Activated CD8-positive, alpha-beta memory T cell treated with anti-CD3 and anti-CD28 coated beads for 4 hours (primary cell): ENCODE results near the gene MYL10.
"Not testable (repeated sequence)": the region's sequence is repeated elsewhere in the genome, so short reads cannot be mapped to it uniquely, and the experiment has no call there.

Experiments used
- DNase-seq, 2 donors: peaks; one replicate each; pipeline ENCODE4 v3.0.0-alpha.2; 2020; ENCODE audit warnings: low read depth in 2 of 2

Gene MYL10

DNA sequence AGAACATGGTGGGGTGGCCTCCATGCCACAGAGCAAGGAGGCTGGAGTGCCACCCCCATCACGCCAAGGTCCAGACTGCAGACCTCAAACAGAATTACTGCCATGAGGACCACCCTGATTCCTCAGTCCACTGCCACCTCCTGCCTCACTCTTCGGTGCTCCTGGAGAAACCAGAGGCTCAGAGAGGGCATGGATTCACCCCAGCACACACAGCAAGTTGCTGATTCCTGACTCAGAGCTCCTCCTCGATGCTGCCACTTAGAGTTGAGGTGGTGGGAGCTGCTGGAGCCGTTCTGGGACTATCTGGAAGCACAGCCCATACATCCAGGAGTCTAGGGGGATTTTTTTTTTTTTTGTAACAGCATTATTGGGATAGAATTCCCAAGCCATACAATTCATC lies 22.0 kb upstream of the MYL10 start:
- no peak for DNase-seq

DNA sequence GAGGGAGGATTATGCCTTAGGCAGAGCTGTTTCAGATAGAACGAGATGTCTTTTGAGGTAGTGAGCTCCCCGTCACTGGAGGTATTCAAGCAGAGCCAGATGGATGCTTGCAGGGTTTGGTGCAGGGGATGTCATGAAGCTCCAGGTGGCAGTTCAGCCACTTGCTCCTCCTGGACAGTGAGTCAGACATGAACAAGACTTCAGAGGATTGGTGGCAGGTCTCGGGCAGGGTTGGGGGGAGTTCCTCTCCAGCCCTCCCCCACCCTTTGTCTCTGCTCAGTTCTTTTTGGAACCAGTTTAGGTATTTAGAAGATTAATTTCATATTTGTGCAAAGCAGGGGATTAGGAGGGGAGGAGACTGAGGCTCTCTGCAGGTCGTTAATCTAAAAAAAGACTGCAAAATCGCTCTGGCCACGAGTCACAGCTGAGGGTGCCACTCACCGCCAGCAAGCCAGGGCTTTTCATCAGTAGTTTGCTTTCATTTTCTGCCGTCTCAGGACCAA lies 21.5 kb upstream of the MYL10 start:
- DNase-seq: no peak

DNA sequence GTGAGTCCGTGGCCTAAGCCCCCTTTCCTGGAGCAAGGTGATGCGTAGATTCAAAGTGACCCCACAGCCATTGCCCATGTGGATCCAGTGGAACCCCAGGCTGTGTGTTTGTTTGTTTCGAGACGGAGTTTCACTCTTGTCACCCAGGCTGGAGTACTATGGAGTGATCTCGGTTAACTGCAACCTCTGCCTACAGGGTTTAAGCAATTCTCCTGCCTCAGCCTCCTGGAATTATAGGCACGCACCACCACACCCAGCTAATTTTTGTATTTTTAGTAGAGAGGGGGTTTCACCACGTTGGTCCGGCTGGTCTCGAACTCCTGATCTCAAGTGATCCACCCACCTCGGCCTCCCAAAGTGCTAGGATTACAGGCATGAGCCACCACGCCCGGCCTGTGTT lies 18.8 kb upstream of the MYL10 start:
- DNase-seq: not testable (repeated sequence)

DNA sequence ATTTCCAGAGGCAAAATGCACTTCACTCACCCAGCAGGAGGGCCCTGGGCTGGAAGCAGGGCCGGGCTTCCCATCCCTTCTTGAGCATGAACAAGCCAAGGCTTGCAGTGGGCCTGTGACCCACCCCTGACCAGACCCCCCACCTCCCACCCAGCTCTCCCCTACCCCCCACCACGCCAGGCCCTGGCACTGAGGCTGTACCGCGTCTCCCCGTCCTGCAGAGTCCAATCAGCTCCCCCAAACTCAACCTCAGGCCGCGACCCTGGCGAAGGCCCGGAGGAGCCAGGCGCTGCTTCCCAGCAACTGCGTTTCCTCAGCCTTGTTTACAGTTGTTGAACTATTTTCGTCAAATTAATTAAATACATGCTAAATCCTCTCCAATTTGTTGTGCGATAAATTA lies 16.9 kb upstream of the MYL10 start:
- DNase-seq: no peak

DNA sequence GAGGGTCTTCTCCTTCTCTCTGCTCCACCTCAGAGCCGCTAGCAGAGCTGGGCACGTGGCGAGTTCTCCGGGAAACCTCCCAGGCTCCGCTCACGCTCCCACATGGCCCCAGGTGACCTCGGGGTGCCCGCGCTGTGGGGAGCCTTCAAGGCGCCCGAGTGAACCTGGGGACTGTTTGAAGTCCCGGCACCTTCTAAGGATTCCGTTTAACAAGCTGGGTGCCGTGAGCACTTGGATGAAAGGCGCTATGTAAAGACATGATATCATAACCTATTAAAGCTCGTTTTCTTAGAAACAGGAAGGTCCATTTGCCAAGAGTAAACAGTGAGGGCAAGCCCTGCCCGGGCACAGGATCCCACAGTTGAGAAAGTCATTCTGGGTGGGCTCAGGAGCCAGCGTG lies 15.8 kb upstream of the MYL10 start:
- DNase-seq: no peak

DNA sequence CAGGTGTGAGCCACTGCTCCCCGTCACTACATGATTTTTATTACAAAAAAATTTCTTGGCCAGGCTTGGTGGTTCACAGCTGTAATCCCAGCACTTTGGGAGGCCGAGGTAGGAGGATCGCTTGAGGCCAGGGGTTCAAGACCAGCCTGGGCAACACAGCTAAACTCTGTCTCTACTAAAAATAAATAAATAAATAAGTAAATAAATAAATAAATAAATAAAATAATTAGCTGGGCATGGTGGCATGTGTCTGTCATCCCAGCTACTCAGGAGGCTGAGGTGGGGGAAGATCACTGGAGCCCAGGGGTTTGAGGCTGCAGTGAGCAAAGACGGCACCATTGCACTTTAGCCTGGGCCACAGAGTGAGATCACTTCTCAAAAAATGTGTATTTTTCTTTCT lies 10.0 kb upstream of the MYL10 start:
- not testable (repeated sequence) for DNase-seq

DNA sequence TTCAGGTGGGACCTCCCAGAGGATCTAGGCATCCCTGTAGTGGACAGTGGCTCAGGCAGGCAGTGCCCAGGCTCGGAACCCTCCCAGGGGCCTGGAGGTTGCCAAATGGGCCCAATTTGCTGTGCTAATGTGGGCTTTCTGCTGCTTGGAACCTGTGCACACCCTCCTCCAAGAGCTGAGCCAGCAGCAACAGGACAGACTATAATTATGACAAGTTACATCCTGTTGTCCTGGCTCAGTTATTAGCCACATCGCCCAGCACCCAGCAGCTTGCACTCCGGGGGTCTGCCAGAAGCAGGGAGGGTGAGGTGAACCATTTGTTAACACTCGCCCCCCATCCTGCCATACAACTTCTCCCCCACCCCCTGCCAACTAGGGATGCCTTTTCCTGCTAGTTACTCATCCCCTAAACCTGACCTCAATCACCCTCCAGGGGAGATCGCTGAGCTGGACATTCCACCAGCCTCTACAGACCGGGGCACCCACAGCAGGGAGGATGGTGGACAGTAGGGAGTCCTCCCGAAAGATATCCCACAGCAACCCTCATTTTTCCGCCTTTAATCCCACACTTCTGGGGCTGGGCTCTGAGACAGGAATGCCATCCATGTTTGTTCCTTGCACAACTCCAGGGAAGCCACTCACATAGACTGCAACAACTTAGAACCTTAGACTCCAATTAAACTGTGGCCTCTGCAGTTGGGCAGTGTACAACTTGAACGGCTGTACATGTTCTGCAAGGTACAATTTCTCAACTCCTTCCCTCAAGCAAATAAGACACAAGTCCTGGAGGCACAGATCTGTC lies 7.9 kb upstream of the MYL10 start:
- no peak for DNase-seq

DNA sequence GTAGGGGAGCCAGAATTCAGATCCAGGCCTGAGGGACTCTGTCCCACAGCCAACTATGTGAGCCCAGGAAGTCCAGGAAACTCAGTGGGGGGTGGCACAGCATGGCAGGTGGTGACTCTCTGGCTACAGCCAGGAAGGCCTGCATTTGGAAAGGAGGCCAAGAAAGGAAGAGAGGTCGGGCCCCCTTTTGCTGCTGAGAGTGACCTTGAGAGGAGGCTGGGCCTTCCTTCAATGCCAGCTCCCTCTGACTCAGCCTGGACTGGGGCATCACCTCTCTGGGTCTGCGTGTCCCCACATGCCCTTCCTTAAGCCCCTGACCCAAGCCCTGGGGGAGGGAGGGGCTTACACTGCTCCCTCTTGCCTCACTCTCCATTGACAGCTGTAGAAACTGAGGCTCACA lies 6.4 kb upstream of the MYL10 start:
- no peak for DNase-seq

DNA sequence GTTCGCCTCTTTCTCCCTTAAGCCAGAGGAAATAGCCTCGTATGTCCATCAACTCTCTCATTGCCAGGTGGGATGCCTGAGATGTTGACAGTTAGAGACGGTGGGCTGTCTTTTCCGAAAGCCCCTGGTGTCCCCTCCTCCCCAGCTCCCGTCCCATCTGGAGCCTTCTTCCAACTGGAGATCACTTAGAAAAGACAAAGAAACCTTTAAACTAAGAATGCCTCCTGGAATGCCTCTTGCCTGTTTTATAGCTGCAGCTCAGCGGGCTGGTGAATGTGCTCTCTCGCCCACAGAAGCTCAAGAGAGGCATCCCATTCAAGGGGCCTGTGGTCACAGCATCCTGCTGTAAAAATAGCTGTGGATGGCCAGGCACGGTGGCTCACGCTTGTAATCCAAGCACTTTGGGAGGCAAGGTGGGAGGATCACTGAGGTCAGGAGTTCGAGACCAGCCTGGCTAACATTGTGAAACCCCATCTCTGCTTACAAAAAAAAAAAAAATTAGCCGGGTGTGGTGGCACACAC lies 5.2 kb upstream of the MYL10 start:
- DNase-seq: no peak

DNA sequence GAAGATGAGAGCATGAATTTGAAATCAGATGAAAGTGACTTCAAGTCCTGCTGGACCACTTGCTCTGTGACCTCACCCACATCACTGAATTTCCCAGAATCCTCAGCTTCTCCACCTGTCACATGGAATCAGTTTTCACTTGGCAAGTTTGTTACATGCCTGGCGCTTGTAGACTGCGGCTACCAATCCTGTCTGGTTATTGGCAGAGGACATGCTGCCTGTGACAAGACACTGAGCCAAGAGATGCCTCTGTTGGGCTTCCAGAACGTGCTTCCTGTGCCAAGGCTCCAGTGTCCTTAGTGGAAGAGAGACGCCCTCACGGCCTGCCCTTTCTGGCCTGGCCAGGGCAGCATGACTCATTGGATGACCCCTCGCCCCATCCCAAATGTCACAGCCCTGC lies 4.4 kb upstream of the MYL10 start:
- no peak for DNase-seq

DNA sequence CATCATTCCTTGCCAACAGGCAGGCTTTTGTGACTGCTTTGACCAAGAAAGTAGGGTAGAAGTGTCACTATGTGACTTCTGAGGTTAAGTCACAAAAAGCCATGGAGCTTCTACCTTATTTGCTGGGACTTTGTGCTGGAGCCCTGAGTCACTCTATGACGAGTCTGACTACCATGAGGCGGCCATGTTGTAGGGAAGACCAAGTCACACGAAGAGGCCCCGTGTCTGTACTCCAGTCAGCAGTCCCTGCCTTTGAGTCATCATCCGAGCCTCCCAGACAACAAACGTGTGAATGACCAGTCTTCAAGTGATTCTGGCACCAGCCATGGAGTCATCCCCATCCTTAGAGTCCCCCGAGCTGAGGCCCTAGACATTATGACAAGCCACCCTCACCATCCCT lies 3.5 kb upstream of the MYL10 start:
- DNase-seq: no peak

DNA sequence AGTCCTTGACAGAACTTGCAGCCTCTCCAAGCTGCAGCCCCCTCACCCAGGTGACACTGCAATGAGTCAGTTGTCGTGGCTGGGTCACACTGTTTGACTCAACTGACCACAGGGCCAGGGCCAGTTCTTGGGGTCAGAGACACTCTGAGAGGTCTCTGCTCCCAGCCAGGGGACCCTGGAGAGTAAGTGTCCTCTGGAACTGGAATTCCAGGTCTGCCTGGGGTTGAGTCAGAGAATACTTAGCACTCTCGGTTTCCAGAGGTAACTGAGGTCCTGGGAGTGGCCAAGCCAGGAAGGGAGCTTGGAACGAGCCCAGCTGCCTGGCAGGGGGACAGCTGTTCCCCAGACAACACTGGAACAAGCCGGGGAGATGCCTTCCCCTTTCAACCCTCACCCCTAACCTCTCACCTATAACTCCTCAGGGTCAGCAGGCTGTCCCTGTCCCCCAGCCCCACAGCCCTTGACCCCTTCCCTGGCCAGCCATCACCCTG lies 2.2 kb upstream of the MYL10 start:
- DNase-seq: no peak

DNA sequence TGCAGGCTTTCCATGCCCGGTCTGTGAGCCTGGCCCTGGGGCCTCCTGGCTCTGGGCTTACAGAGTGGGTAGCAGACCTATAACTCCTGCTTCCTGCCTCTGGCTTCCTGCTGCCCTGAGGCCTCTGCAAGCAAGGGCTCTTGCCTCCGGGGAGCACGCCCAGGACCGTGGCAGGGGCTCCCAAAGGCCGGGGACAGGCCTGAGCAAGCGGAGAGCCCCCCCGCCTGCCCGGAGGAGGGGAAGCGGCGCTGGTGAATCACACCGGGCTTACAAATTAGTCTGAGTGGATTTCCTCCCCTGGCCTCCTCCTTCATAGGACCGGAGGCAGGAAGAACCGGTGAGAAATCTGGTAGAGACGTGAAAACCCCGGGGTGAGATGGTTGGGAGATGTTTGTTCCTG lies 1.5 kb upstream of the MYL10 start:
- no peak for DNase-seq

DNA sequence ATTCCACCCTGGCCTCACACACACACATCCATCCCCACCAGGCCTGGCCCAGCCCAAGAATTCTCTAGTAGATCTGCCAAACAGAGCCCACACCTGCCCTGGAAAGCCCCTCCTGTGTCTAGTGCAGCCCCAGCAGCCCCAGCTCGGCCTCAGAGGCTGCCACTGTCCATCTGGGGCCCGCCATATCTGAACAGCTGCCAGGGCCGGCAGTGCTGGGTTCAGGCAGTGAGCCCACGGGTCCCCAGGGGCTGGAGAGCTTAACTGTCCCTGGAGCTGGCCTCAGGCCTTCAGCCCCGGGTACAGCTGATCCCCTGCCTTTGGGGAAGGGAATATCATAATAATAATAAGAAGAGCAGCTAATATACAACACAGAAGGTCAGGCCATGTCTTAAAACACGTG lies 574 bp downstream of the MYL10 start:
- DNase-seq: no peak

DNA sequence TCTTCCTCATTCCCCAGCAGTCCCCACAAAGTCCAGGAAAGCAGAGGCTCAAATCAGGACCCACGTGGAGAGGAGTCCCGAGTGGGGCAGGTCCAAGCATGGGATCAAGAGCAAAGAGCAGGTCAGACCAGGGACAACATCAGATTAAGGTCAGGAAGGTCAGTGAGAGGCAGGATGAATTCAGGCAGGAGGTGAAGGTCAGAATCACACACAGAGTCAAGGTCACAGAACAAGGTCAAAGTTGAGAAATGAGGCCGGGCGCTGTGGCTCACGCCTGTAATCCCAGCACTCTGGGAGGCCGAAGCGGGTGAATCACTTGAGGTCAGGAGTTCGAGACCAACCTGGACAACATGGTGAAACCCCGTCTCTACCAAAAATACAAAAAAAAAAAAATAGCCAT lies 2.3 kb downstream of the MYL10 start:
- DNase-seq: no peak

DNA sequence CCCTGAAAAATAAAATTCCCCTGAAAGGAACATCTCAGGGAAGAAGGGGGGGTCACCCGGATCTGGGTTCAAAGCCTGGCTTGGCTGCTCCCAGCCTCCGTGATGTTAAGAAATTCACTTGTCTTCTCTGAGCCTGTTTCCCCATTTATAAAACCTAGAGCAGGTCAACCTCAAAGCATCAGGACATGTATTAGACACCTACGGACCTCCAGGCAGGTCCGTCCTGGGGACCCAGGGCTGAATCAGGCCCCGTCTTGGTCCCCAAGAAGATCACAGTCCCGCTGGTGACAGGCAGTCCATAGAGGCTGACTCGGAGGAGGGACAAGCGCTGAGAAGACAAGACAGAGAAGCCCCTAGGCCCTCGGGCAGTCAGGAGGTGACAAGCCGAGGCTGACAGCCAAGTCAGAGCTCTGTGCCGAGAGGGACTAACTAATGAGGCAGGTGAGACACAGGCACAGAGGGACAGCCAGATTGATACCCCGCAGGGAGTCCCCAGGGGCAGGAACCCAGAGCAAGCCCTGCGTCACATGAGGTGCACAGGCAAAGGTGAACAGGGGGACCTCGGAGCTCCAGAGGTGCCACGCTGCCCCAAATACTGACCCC lies 2.9 kb downstream of the MYL10 start:
- no peak for DNase-seq

DNA sequence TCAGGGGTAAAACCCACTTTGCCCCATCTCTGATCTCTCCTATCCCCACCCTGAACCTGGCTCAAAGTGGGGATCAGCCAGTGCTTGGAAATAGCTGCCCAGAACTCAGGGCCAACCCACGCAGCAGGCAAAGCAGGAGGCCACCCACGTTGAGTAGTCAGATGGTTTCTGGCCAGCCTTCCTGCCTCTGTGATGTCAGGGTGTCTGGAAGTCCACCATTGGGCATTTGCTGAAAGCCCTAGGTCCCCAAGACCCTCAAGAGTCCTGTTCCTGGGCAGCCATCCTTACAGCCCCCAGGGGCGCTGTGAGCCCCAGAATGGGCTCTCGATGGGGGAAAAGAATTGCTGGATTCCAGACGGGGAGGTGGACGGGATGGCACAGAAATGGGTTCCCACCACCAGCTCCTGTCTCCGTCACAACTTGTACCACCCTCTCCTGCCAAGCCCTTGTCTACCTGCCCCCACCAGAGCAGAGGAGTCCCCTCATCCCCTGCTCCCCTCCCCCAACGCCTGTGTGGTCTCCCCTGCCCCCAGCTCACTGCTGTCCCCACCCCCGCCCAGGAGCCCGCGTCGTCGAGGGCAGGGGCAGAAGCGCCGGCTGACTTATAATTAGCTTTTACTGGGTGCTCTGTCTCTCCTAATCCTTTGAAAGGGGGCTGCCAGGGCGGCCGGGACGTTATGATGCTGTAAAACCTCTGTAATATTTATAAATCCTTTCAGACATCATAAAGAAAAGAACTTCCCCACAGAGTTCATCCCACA lies 3.9 kb downstream of the MYL10 start:
- no peak for DNase-seq

DNA sequence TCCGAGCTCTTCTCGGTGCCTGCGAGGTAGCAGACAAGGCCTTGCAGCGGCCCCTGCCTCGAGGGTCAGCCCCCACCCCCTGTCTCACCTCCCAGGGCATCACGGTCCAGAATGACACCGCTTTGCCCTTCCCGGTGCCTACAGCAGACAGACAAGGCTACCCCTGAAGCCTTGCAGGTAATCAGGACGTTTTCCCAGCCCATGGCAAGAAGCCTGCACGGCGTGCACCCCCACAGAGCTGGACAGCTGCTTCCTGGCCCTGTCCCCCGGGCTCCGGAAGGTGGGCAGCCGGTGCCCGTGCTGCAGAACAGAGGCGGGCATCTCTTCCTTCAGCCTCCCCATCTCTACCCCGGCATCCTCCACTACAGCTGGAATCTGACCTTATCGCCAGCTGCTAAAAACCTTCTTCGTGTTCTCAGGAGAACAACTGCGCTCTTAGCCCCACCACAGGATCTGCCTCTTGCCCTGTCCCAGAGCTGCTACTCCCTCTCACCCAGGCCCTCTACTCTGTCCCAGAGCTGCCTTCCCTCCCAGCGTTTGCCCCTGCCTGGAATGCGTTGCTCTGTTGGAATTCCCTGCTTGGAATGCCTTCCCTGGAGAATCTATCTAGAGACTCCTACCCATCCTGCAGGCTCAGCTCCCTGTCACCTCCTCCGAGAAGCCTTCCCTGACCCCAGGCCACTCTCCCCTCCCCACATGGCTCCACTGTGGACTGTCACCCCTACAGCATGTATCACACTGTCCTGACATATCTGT lies 4.7 kb downstream of the MYL10 start:
- no peak for DNase-seq

DNA sequence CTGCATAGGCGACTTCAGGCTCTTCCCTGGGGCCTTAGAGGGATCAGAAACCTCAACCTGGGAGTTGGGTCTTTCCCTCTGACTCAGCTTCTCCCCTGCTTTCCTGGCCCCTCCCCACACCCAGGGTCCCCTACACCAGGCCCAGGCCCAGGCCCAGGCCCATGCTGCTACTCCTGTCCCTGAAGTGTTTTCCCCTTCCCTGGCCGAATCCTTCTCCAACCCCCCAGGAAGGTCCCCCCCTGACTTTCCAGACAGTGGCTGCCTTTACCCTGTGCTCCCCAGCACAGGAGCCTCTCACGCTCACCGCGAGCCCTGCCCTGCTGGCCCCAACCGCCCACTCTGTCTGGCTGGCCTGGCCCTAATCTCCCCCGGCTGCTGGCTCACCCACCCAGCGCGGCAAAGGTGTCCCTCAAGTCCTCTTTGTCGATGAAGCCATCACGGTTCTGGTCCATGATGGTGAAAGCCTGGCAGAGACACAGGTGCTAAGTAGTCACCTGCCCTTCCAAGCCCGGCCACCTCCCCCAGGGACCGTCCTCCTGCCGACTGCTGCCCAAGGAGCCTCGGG lies 6.4 kb downstream of the MYL10 start:
- no peak for DNase-seq

DNA sequence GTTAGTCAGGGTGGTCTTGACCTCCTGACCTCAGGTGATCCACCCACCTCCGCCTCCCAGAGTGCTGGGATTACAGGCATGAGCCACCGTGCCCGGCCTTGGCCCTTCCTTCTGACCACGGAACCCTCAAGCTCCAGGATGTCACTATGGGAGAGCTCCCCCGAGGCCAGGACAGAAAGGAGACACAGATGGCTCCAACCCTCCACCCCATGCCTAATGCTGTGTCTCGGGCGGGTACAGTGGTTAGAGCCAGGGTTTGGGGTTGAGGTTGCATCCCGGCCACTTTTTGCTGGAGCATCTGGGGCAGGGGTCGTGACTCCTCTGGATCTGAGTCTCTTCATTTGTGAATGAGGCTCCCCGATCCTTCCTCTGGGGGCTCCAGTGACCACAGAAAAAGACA lies 8.1 kb downstream of the MYL10 start:
- no peak for DNase-seq

DNA sequence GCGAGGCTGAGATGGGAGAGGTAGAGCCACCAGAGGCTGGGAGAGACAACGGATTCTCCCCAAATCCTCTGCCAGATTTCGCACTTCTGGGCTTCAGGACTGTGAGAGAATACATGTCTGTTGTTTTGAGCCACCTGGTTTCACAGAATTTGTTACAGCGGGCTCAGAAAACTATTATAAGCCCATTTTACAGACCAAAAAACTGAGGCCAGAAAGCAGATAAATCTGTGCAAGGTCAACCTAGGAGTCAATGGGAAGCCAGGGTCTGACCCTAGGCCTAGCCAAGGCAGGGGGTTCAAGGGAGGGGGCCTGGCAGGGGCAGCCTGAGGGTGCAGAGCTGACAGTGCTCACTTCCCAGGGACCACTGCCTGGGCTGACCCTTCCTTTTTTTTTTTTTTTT lies 8.7 kb downstream of the MYL10 start:
- DNase-seq: no peak
